Mucosa of descending colon (tissue), 3 donors: ENCODE data around the gene HSD17B12. TPM values are rescaled to one million over a fixed set of nuclear protein-coding genes. Genes with fewer than 3 reads are reported as not detected.

Experiments
- ATAC-seq: fragments of 200-7000 bp; cut with Tn5 transposase; one replicate; pipeline ENCODE4 v1.9.1; 2020; ENCODE audit warnings: mild to moderate bottlenecking, moderate library complexity
- DNase-seq, 3 donors: peaks; one replicate each; pipeline ENCODE4 v3.0.0-alpha.2; 2020
- H3K36me3 ChIP-seq: fragments of 200-600 bp; one replicate; pipeline ENCODE4 v1.8.0; 2021; ENCODE audit warnings: low read depth, mild to moderate bottlenecking
- H3K4me1 ChIP-seq: fragments of 200-600 bp; one replicate; pipeline ENCODE4 v1.8.0; 2021; ENCODE audit warnings: low read depth, mild to moderate bottlenecking
- H3K4me3 ChIP-seq: fragments of 200-600 bp; one replicate; pipeline ENCODE4 v1.8.0; 2021; ENCODE audit warnings: mild to moderate bottlenecking
- H3K9me3 ChIP-seq: fragments of 200-600 bp; one replicate; pipeline ENCODE4 v1.8.0; 2021; ENCODE audit warnings: mild to moderate bottlenecking
- CTCF ChIP-seq: fragments of 200-600 bp; IDR thresholded peaks from one replicate; pipeline ENCODE4 v1.8.0; 2022; ENCODE audit warnings: antibody characterized with exemption, mild to moderate bottlenecking
- intact Hi-C, 2 donors: fragments of 100-400 bp; cut with DNase I in 1 of 2; cut with micrococcal nuclease in 1 of 2; formaldehyde crosslinking; loops; one replicate each; pipeline versions ENCODE4 v1.11.0 to v1.11.1; 2022; cut with DNase I, micrococcal nuclease
- total RNA-seq, 3 donors: library from RNA; stranded (reverse); fragmentation: NEBNext Ultra II Directional in 2 of 3; extraction: Animal tissue kit (Norgen Biotek cat#: 25700) in 2 of 3; gene quantifications; one replicate each; pipeline versions ENCODE4 v1.2.1 to v1.2.4, GENCODE V29; 2021 to 2023
- donor health status: DM: no; HTN: no; CAD: no; lungs with moderate emphysema.
- donor health status: DM: no; HTN: no; CAD: no.
- donor health status: DM: no; HTN: yes; CAD: no.

The HSD17B12 gene
- total RNA-seq, 3 donors from 2014 or later, result 63.0 to 119 (median 114) TPM

DNA sequence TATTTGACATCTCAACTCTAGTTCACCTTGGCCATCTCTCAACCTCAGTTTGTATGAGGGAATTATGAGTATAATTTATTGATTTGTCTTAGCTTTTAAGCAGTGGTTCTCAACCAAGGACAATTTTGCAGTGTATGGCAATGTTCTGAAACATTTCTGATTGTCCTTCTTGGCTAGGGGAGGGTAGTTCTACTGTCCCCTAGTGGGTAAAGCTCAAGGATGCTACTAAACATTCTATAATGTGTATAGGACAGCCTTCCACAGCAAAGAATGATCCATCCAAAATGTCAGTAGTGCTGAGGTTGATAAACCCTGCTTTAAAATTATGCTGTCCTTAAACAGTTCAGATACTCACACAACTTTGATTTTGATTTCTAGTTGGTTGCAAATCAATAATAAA is 122.0 kb downstream of the HSD17B12 start:
- Histone ChIP-seq H3K9me3 (no peaks in the 10 kb centered on the region), H3K36me3 (no peaks in the 10 kb centered on the region), H3K4me3 (no peak overlapping the region), H3K4me1 (no peaks in the 10 kb centered on the region)
- intact Hi-C loops, result no loop called here
- no peak for DNase-seq
- peak; percentile 34 for ATAC-seq
- no peak for TF ChIP-seq CTCF

- no peaks in the 10 kb centered on the region for H3K4me1 ChIP-seq
- H3K36me3 ChIP-seq, result no peaks in the 10 kb centered on the region
- H3K4me3 ChIP-seq, result no peak overlapping the region
- intact Hi-C loops, result no loop called here
- H3K9me3 ChIP-seq, result no peaks in the 10 kb centered on the region
- no peak for DNase-seq
- no peak for ATAC-seq
- no peak for TF ChIP-seq CTCF
These were observed 123.2 kb downstream of the HSD17B12 start for GRCh38 chr11:43803766-43804165.

DNA sequence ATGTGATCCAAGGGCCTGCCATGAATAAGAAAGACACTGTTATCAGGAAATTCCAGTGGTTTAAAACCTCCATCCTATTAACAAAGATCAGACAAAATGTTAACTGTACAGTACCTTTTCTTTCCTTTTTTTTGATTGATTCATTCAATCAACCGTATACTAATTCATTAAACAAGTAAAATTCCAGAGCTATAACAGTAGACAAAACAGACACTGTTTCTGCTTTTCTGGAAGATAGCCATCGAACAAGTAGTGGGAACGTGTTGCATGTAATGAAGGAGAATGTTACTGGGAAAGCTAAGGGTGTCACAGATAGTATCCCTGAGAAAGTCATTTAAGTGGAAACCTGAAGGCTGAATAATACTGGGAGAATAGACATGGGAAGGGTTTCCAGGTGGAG is 126.4 kb downstream of the HSD17B12 start:
- Histone ChIP-seq H3K4me3 (no peak overlapping the region), H3K9me3 (no peaks in the 10 kb centered on the region), H3K36me3 (no peaks in the 10 kb centered on the region), H3K4me1 (no peaks in the 10 kb centered on the region)
- TF ChIP-seq CTCF, result no peak
- ATAC-seq (no peak), DNase-seq (no peak)
- intact Hi-C loops, result no loop called here

DNA sequence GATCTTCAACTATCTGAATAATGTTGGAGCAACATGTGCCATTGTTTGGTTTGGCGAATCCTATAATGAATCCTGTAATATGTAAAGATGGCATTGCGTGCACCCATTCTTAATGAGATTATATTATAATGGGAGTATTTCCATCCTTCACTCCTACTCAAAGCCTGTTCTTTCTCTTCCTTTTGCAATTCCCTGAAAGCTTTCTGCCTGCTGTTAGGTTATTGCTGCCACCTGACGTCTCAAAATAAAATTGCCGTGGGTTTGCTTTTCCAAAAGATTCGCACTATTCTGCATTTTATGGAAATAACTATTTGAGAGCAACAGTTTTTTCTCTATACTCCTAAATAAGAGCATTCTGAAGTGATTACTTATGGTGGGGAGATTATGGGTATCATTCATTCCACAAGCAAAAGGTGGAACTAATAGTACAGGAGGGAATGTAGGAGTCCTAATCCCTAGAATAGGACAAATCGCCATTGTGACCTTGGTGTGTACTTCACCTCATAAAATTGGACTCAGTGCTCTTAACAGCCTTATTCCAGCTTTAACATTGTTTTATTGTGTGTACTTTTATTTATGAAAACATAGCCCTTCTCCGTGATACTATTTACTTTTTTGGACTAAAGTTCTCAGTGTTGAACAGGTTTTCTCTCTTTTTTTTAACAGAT is 130.5 kb downstream of the HSD17B12 start:
- intact Hi-C loops, result no loop called here
- TF ChIP-seq CTCF, result peak; percentile 11
- DNase-seq, result peak in 1 of 3 donors; percentile 10
- Histone ChIP-seq H3K4me1 (no peaks in the 10 kb centered on the region), H3K9me3 (no peaks in the 10 kb centered on the region), H3K36me3 (no peaks in the 10 kb centered on the region), H3K4me3 (no peak overlapping the region)
- ATAC-seq, result peak; percentile 53

- no peak overlapping the region for H3K4me3 ChIP-seq
- H3K36me3 ChIP-seq, result no peaks in the 10 kb centered on the region
- intact Hi-C loops, result no loop called here
- no peaks in the 10 kb centered on the region for H3K4me1 ChIP-seq
- no peak for ATAC-seq
- DNase-seq, result no peak
- TF ChIP-seq CTCF, result no peak
- no peaks in the 10 kb centered on the region for H3K9me3 ChIP-seq
These were observed 131.9 kb downstream of the HSD17B12 start for GRCh38 chr11:43812471-43812870.

- no peak for ATAC-seq
These were observed 137.7 kb downstream of the HSD17B12 start for GRCh38 chr11:43818220-43818619.

More at GRCh38 chr11:43818220-43818619, 137.7 kb downstream of the HSD17B12 start:
- intact Hi-C loops, result no loop called here
- DNase-seq, result no peak
- Histone ChIP-seq H3K9me3 (no peaks in the 10 kb centered on the region), H3K4me3 (no peak overlapping the region), H3K4me1 (no peaks in the 10 kb centered on the region), H3K36me3 (no peaks in the 10 kb centered on the region)
- no peak for TF ChIP-seq CTCF
